ENCODE measurements around the gene DOCK10.

GRCh38 chr2:224851811-224852210, 190.5 kb downstream of the DOCK10 start:
- no peak for TF ChIP-seq BCL11B (tag by site-specific recombination; IDR thresholded peaks at IDR 0.05; ENCODE audit: low read depth)
- no peak for TF ChIP-seq HIC1 (tag by site-specific recombination; IDR thresholded peaks at IDR 0.05)
- TF ChIP-seq, protein P1, sequence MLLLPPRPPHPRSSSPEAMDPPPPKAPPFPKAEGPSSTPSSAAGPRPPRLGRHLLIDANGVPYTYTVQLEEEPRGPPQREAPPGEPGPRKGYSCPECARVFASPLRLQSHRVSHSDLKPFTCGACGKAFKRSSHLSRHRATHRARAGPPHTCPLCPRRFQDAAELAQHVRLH (tag by site-specific recombination; IDR thresholded peaks at IDR 0.05) = no peak
- no peak for TF ChIP-seq ZNF692 (tag by site-specific recombination; IDR thresholded peaks at IDR 0.05)
- TF ChIP-seq, protein P2, sequence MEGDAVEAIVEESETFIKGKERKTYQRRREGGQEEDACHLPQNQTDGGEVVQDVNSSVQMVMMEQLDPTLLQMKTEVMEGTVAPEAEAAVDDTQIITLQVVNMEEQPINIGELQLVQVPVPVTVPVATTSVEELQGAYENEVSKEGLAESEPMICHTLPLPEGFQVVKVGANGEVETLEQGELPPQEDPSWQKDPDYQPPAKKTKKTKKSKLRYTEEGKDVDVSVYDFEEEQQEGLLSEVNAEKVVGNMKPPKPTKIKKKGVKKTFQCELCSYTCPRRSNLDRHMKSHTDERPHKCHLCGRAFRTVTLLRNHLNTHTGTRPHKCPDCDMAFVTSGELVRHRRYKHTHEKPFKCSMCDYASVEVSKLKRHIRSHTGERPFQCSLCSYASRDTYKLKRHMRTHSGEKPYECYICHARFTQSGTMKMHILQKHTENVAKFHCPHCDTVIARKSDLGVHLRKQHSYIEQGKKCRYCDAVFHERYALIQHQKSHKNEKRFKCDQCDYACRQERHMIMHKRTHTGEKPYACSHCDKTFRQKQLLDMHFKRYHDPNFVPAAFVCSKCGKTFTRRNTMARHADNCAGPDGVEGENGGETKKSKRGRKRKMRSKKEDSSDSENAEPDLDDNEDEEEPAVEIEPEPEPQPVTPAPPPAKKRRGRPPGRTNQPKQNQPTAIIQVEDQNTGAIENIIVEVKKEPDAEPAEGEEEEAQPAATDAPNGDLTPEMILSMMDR (tag by site-specific recombination; IDR thresholded peaks at IDR 0.05) = no peak
- TF ChIP-seq ZNF707 (tag by site-specific recombination; IDR thresholded peaks at IDR 0.05) = no peak
